Loucy (cell line): ENCODE data around the gene RASSF5.

Source experiments
- H2AFZ ChIP-seq: fragments of 200-600 bp; sonication (generic); 2 replicates; pipeline ENCODE4 v1.6.0; 2016; ENCODE audit warnings: antibody characterized with exemption, mild to moderate bottlenecking, low read length, moderate library complexity
- H3F3A ChIP-seq: fragments of 200-600 bp; 2 replicates; pipeline ENCODE4 v1.6.0; 2016; ENCODE audit warnings: antibody characterized with exemption, low read depth, mild to moderate bottlenecking
- H3K27me3 ChIP-seq: fragments of 200-600 bp; sonication (generic); 2 replicates; pipeline ENCODE4 v1.6.1; 2014; ENCODE audit warnings: low read length, mild to moderate bottlenecking; ENCODE audit not compliant: insufficient read depth, poor library complexity, severe bottlenecking
- H3K36me3 ChIP-seq: fragments of 200-600 bp; sonication (generic); 2 replicates; pipeline ENCODE4 v1.6.1; 2016; ENCODE audit warnings: low read length; ENCODE audit not compliant: insufficient read depth
- H3K4me1 ChIP-seq: fragments of 200-600 bp; sonication (generic); 2 replicates; pipeline ENCODE4 v1.5.1; 2014; ENCODE audit warnings: low read length, mild to moderate bottlenecking; ENCODE audit not compliant: insufficient read depth, poor library complexity, severe bottlenecking
- H3K4me2 ChIP-seq: fragments of 200-600 bp; sonication (generic); 2 replicates; pipeline ENCODE4 v1.6.0; 2014; ENCODE audit warnings: antibody characterized with exemption, low read length, low read depth, mild to moderate bottlenecking; ENCODE audit not compliant: poor library complexity, severe bottlenecking
- H3K4me3 ChIP-seq: fragments of 200-600 bp; sonication (generic); 2 replicates; pipeline ENCODE4 v1.5.1; 2014; ENCODE audit warnings: low read length, mild to moderate bottlenecking, mixed read lengths; ENCODE audit not compliant: poor library complexity, severe bottlenecking
- H3K79me2 ChIP-seq: fragments of 200-600 bp; sonication (generic); 2 replicates; pipeline ENCODE4 v1.6.1; 2014; ENCODE audit warnings: low read length; ENCODE audit not compliant: insufficient read depth
- H3K9ac ChIP-seq: fragments of 200-600 bp; sonication (generic); 2 replicates; pipeline ENCODE4 v1.6.0; 2014; ENCODE audit warnings: mild to moderate bottlenecking, low read depth, low read length, moderate library complexity; ENCODE audit not compliant: poor library complexity, severe bottlenecking
- H3K9me2 ChIP-seq: fragments of 200-600 bp; sonication (generic); replicated peaks from 2 replicates; pipeline ENCODE4 v1.6.1; 2016; ENCODE audit warnings: low read depth, low read length, mixed read lengths
- H3K9me3 ChIP-seq: fragments of 200-600 bp; sonication (generic); 2 replicates; pipeline ENCODE4 v1.6.1; 2014; ENCODE audit warnings: mild to moderate bottlenecking, antibody characterized with exemption, low read length, low read depth; ENCODE audit not compliant: insufficient read depth
- H4K20me1 ChIP-seq: fragments of 200-600 bp; sonication (generic); 2 replicates; pipeline ENCODE4 v1.6.0; 2014; ENCODE audit warnings: antibody characterized with exemption, low read length, mild to moderate bottlenecking; ENCODE audit not compliant: insufficient read depth, poor library complexity, severe bottlenecking
- EZH2phosphoT487 ChIP-seq: fragments of 200-600 bp; IDR thresholded peaks from 2 replicates; pipeline ENCODE4 v1.6.1; 2018; ENCODE audit warnings: antibody characterized with exemption, mild to moderate bottlenecking, moderate library complexity, borderline replicate concordance
- TF ChIP-seq, protein P1 (sequence below): fragments of 200-600 bp; sonication (generic); conservative IDR thresholded peaks from 2 replicates; pipeline ENCODE4 v1.5.1; 2014; ENCODE audit warnings: mild to moderate bottlenecking, antibody characterized with exemption, low read length

RASSF5 gene

DNA sequence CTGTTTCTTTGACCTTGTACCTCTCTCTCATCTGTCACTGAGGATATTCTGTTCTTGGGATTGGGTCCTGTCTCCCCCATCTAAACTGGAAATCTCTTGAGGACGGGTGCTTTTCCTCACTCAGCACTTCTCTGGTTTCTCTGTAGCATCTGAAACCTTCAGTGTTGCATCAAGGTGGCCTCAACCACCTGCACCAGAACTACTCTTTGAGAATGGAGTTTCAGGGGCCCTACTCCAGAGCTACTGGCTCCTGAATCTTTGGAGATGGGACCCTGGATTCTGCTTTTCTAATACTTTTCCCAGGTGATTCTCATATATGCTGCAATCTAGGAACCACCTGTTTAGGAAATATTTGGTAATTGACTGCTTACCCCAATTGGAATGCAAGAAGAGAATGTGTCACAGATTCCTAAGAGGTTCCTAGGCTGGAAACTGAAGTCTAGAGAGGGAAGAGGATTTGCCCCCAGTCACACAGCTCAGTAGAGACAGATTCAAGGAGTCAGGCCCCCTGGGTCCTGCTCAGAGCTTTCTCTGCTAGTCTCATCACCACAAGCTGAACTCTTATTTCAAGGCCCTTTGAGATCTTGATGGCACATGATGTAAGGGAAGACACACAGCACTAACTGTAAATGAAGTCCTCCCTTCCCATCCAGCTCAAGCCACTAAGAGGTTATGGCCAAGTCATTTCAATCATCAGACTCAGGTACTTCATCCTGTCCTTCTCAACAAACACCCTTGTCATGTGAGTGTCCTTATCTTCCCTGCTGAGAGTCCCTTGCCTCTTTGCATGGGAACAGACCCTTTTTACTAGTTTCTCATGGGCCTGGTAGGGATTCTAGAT, 56.3 kb downstream of the RASSF5 start:
- Histone ChIP-seq H3K9ac (peak overlapping the region; percentile 65), H3K27me3 (no peaks in the 10 kb centered on the region), H3K9me2 (no peaks in the 10 kb centered on the region), H3K79me2 (peaks cover 94% of the 10 kb centered on the region), H3K9me3 (no peaks in the 10 kb centered on the region), H3F3A (peaks cover 4% of the 10 kb centered on the region; the same call in 1 of the 2 replicates), H2AFZ (no peak overlapping the region), H3K4me3 (peak overlapping the region; percentile 67), H3K4me1 (peaks cover 91% of the 10 kb centered on the region), H3K36me3 (peaks cover 22% of the 10 kb centered on the region; the same call in 1 of the 2 replicates), H4K20me1 (peaks cover 56% of the 10 kb centered on the region), H3K4me2 (peak overlapping the region; percentile 89)
- TF ChIP-seq, protein P1, sequence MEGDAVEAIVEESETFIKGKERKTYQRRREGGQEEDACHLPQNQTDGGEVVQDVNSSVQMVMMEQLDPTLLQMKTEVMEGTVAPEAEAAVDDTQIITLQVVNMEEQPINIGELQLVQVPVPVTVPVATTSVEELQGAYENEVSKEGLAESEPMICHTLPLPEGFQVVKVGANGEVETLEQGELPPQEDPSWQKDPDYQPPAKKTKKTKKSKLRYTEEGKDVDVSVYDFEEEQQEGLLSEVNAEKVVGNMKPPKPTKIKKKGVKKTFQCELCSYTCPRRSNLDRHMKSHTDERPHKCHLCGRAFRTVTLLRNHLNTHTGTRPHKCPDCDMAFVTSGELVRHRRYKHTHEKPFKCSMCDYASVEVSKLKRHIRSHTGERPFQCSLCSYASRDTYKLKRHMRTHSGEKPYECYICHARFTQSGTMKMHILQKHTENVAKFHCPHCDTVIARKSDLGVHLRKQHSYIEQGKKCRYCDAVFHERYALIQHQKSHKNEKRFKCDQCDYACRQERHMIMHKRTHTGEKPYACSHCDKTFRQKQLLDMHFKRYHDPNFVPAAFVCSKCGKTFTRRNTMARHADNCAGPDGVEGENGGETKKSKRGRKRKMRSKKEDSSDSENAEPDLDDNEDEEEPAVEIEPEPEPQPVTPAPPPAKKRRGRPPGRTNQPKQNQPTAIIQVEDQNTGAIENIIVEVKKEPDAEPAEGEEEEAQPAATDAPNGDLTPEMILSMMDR = no peak
- no peak for TF ChIP-seq EZH2phosphoT487

DNA sequence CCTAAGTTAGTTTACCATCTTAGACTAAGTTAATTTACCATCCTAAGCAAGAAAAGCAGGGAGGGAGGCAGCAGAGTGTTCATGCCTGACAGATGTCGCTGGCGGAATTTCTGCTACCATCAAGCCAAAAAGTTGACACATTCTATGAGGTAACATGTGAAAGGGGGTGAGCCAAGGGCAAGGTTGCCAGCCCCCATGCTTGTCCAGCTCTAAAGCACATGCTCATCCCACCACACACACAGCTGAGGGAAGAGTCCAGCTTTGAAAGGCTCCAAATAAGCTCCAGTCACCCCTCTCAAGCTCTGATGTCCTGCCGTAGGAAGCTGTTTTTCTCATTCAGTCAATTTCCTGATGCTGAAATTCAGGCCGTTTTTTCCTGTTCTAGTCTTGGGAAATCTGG, 58.7 kb downstream of the RASSF5 start:
- TF ChIP-seq, protein P1 = no peak
- no peak for TF ChIP-seq EZH2phosphoT487
- peaks cover 77% of the 10 kb centered on the region for H4K20me1 ChIP-seq
- H3K4me2 ChIP-seq = peak overlapping the region; percentile 89
- no peaks in the 10 kb centered on the region for H3K9me2 ChIP-seq
- peaks cover 42% of the 10 kb centered on the region; the same call in 1 of the 2 replicates for H3K36me3 ChIP-seq
- H3K27me3 ChIP-seq = no peaks in the 10 kb centered on the region
- H3F3A ChIP-seq = peaks cover 4% of the 10 kb centered on the region; the same call in 1 of the 2 replicates
- no peaks in the 10 kb centered on the region for H3K9me3 ChIP-seq
- H3K4me3 ChIP-seq = peak overlapping the region; percentile 7
- H3K4me1 ChIP-seq = peaks cover 84% of the 10 kb centered on the region
- H3K79me2 ChIP-seq = peaks cover 94% of the 10 kb centered on the region
- peak overlapping the region; percentile 32 for H3K9ac ChIP-seq
- no peak overlapping the region for H2AFZ ChIP-seq

DNA sequence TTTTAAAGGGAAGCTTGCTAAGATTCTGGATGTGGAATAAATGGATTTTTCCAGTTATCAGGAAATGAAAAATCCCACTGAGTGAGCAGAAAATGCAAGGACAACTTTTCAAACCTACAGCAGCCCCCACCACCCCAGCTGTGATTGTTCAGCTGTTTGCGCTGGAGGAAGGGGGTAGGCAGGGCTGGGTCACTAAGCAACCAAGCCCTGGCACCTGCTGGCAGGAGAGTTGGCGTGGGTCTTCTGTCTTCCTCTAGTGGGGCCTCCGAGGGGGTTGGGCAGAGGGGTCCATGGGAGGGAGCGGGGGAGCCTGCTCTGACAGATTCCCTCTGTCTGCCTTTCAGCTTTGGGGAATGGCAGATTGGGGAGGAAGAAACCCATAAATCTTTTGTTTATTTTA, 59.7 kb downstream of the RASSF5 start:
- peaks cover 52% of the 10 kb centered on the region for H3K36me3 ChIP-seq
- peaks cover 85% of the 10 kb centered on the region for H4K20me1 ChIP-seq
- H2AFZ ChIP-seq = no peak overlapping the region

More for the DNA sequence above, 59.7 kb downstream of the RASSF5 start:
- Histone ChIP-seq H3F3A (peaks cover 4% of the 10 kb centered on the region; the same call in 1 of the 2 replicates), H3K4me3 (no peak overlapping the region), H3K79me2 (peaks cover 95% of the 10 kb centered on the region), H3K4me2 (peak overlapping the region; percentile 89), H3K4me1 (peaks cover 77% of the 10 kb centered on the region), H3K9ac (peak overlapping the region; percentile 32), H3K27me3 (no peaks in the 10 kb centered on the region), H3K9me2 (no peaks in the 10 kb centered on the region), H3K9me3 (no peaks in the 10 kb centered on the region)
- TF ChIP-seq, protein P1 = no peak
- no peak for TF ChIP-seq EZH2phosphoT487
